GM23248 (cell line): ENCODE data around the gene CXCL1.

Experiments used
- EZH2 ChIP-seq: fragments of 200-600 bp; sonication (generic); IDR thresholded peaks from 2 replicates; pipeline ENCODE4 v1.6.1; 2018; ENCODE audit warnings: antibody characterized with exemption, mild to moderate bottlenecking; ENCODE audit not compliant: insufficient read depth, poor library complexity, severe bottlenecking
- EZH2phosphoT487 ChIP-seq: fragments of 200-600 bp; sonication (generic); IDR thresholded peaks from 2 replicates; pipeline ENCODE4 v1.6.1; 2018; ENCODE audit warnings: antibody characterized with exemption, moderate library complexity, mild to moderate bottlenecking, low read depth; ENCODE audit not compliant: insufficient read depth

GRCh38 chr4:73828956-73829355 lies 40.2 kb upstream of the CXCL1 start:
- TF ChIP-seq EZH2 = no peak
- TF ChIP-seq EZH2phosphoT487 = no peak
